Activated CD4-positive, alpha-beta T cell treated with anti-CD3 and anti-CD28 coated beads for 24 hours (primary cell): ENCODE results near the gene SLF2.
A peak's percentile ranks its signal among the peaks of the same experiment; 100 is the strongest.
"Not testable (repeated sequence)": the region's sequence is repeated elsewhere in the genome, so short reads cannot be mapped to it uniquely, and the experiment has no call there.

ENCODE experiments used
- DNase-seq, 2 donors: peaks; one replicate each; pipeline ENCODE4 v3.0.0-alpha.2; 2020; ENCODE audit warnings: low read depth in 2 of 2

SLF2 gene

DNA sequence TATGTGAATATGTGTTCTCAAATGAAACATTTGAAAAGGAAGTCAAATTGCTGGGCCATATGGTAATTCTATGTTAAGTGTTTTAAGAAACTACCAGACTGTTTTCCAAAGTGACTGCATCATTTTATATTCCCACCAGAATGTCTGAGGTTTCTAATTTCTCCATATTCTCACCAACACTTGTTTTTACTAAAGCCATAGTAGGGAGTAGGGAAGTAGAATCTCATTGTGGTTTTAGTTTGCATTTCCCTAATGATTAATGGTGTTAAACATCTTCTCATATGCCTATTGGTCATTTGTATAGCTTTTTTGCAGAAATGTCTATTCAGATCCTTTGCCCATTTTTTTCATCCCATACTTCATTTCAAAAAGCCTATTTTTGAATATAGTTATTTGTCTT lies 47.5 kb downstream of the SLF2 start:
- no peak for DNase-seq

DNA sequence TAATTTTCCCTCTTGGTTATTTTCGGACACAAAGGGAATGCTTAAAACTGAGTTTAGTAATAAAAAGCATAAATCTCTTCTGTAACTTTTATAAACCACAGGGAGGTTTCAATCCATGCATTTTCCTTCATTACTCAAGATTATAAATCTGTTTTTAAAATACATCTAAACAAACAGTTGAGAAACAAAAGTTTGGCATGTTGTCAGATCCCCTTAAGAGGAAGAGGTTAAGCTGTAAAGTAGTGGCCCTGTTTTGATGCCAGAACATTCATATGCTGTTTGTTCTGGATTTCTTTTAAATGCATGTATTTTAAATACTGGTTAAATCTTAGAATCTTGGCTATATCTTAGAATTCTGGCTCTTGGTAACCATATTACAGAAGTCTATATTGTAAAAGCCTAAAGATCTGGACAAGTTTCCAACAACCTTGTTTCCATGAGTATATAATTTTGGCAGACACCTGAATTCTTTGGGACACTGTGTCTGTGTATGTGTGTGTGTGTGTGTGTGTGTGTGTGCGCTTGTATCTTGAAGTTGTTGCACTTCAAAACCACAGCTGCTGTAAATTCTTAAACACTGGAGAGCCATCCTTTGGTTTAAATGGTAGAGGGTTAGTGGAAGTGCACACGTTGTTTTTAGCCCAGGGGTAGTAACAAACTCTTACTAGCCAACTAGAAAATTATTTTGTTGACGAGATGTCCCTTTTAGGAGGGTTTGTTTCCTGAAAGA lies 49.8 kb downstream of the SLF2 start:
- no peak for DNase-seq

DNA sequence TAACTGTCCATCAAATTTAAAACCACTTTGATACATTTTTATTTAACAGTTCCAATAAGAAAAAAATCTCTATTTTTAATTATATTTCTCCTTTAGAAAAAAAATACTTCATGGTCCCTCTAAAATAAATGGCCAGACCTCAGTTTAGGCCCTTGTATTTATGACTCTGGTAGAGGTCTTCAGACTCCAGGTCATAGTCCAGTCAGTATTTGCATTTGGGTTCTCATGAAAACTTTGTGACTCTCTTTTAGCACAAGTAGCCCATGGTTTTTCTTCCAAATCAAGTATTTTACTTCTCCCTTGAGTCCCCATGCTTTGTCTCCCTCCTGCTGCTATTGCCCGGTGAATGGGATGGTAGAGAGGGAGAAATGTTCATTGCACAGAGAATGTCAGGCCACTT lies 51.1 kb downstream of the SLF2 start:
- no peak for DNase-seq

DNA sequence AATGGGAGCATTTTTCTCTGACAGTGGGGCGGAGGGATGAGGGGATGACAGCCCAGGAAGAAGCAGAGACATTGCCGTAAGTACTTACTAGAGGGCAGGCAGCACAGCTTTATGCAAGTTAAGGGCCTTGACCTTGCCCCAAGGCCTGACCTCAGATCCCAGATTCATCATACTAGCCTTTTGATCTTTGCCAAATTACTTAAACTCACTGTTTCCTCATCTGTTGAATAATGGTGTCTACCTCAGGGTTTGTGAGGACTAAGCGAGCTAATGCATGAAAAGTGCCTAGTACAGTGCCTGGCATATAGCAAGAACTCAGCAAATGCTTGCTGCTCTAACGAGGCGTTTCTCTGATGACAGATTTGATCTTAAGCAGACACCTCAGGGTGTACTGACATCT lies 53.1 kb downstream of the SLF2 start:
- DNase-seq, result no peak

DNA sequence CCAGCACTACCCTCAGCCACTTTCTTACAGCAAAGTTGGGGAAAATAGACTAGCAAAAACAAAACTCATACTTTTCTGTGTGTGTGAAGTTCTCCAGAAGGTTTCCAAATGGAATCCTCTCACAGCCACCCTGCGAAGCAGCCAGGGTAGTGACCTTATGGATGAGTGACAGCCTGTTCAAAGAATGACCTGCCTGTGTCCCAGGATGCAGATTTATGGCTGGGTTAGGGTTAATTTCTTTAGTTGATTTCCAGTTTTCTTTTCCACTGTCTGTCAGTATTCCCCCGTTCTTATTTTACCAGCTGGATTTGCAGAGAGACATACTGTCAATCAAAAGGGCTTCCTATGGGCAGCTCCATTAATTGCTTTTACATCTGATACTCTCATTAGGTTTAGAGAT lies 54.1 kb downstream of the SLF2 start:
- no peak for DNase-seq

DNA sequence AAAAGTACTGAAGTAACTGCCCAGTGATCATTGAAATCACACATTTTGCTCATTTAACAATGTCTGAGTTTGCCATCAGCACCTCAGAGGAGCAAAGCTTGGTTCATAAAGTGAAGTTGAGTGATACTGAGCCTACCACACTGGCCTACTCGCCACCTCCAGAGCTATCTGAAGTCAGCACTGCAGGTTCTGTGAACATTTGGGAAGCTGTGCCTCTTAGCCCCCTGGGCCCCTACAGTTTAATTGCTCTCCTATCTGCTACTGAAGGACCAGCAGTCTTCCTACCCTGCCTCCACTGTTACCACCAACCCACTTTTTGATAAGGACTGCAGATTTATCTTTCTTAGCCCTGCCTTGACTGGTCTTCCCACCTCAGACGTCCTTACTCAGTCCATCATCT lies 54.6 kb downstream of the SLF2 start:
- no peak for DNase-seq

DNA sequence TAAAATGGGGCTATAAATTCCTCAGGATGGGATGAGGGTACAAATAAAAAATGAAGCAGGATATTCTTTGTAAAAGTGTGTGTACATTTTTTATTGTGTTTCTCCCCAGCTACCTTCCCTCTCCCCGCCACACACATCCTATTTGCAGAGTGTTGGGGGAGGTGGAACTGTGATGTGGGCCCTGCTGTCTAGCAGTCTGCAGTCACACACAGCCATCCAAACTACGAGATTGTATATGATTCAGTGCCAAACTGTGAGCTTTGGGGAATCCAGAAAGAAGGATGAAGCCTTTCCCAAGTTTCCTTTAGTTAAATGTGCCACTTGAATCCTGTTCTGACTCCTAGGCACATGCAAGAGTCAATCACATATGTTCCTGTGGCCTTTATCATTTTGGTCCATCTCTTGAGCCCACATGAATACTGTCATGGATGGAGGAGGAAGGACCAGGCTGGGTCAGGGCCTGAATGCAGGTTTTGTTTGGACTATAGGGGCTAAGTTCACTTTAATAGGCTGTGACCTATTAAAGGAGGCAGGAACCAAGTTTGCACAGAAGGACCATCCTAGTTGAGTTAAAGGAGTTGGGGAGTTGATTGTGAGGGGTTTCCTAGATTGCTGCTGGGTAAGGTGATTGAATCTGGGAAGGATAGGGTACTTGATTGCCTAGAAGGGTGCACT lies 55.4 kb downstream of the SLF2 start:
- no peak for DNase-seq

DNA sequence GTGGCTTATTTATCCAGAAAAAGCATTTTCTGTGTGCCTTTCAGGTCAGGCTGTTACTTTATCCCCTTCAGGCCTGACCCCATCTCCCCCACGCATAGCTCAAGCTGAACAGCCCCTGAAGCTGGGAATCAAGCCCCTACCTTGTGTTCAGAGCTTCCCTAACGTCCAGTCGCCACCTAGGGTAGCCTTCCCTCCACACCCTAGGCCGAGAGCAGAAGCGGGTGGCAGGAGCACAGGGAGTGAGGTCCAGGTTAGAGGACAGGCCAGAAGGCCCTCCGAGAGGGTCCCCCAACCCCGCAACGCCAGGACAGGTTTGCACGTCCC lies 56.1 kb downstream of the SLF2 start:
- DNase-seq, result no peak

DNA sequence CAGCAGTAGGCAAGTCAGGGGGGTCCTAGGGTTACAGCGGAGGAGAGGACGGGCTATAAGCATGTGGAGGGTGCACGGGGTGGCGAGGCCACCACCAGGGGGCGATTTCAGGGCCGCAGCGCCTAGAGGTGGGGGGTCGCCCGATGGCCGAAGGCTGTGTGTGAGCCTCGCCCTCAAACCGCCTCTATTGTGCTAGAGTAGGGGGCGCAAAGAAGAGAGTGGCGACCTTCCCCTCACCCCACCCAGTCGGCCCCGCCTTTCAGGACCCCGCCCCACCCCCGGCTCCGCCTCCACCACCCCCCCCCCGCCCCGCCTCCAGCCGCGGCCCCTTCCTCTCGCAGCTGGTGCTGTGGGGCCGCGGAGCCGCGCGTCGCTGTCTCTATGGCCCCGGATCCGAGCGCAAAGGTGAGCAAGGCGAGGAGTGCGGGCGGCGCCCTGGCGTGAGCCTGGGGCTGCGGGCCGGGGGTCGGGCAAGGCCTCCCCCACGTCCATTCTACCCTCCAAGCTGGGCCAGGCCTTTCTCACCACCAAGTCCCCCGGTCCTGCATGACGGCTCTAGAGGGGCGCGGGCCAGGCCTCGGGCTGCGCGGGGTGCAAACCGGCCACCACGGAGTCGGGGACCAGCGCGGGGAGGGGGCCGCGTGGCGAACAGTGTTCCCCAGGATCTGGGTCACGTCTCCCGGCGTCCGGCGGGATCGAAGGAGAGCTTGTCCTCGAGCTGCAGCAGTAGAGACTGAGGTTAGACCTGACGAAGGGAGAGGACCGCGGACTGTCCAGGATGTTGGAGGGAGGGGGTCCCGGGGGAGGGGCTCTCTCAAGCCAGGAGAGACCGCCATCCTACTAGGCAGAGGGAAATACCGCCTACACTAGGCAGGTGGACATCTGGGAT lies 56.7 kb downstream of the SLF2 start, which contains the start of gene SEMA4G:
Gene SEMA4G, plus strand, starts transcription at position 318 of the 889 bp plus-strand sequence. CDS start 3,409 bp downstream, outside the sequence.
- DNase-seq, result peak in 1 of 2 donors; percentile 22

DNA sequence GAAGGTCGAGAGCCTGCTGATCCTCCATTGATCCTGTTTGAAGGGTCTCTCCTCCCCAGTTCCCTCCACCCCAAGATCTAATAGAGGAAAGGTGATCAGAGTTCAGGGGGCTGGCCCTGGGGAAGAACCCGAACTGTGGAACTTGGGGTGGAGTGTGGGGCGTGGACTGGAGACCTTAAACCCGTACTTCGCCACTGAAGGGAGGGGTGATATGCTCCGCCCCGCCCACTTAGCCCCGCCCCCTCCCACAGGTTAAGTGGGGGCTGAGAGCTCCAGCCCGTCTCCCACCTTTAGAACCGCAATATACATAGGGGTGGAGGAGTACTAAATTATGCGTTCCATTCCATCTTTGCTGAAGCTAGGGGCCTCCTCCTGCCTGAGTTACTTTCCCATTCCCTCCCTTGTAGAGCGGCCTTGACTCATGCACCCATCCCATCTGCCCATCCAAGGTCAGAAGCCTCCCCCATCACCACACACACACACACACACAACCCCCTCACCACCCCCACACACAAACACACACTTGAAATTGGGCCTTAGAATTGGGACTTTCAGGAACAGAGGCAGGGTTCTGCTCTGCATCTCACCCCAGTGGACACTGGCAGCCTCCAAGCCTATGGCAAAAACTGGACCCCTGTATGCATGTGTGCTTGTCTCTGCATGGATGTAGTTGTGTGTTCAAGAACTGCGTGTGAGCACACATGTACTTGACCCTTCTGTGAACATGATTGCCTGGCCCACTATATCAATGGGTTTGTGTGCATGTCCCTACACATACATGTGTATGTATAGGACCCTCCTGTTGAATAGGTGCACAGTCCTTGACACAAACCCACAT lies 57.5 kb downstream of the SLF2 start:
- no peak for DNase-seq

DNA sequence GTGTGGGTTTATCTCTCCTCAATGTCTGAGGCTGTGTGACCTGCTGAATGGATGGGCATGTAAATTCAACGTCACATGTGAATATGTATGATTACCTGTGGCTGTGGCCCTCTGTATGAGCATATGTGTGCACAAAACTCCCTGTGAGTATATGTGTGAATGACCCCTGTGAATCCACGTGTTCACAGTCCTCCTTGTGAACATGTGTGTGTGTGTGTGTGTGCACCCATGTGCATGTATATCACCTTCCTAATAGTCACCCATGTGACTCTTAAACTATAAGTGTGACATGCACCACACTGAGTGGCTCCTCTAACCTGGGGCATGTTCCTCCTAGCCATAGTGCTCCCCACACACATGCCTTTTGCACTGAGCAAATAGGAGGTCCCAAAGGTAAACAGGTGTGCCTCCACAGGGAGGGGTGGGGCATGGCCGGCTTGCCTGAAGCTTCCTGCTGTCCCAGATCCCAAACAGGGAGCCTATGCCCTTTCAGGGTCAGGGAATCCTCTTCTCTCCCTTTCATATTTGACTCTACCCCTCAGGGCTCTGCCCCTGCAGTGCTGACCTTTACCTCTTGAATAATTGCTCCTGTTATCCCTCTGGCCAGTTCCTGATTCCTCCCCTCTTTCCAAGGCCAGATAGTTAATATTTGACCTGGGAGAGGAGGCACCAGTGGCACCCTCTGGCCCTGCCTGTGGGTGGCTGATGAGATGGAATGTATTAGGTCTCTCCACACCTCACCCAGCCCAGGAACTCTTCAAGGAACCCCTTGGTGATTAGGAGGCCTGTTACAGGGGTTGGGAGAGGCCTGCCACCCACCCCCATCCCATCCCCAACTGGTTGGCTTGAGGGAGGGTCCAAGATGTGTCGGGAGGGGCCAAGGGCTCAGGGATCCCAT lies 58.4 kb downstream of the SLF2 start:
- DNase-seq, result no peak

DNA sequence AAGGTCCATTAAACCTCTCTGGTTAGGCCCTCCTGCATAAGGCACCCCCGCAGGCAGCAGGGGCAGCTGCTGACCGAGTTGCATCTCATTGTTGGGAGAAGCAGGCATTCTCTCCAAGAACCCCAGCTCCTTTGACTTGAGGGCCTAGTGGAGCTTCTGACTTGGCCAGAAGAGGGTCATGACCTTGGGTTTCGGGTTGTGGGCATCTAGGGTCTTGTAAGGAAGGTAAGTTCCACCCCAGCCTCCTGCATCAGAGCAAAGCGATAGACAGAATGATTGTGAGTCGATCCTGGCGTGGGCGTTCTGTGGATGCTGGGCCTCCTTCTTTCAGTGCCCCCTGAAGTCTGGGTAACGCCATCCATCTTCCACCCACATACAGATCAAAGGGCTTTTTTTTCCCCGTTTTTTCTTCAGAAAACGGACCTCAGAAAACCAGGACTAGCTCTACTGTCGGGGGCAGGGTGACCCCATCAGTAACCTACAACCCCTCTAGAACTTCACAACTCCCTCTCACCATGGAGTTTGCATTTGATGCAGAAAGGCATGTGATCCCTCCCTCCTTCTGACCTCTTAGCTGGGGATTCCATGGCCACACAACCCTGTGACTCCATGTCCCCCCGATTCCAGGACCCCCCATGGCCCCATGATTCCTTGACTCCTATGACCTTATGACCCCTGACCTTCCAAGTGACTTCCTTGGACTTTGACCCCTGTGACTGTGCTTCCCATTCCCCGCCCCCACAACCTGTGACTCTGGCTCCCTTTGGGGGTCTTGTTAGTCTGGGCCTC lies 59.5 kb downstream of the SLF2 start:
- no peak for DNase-seq

DNA sequence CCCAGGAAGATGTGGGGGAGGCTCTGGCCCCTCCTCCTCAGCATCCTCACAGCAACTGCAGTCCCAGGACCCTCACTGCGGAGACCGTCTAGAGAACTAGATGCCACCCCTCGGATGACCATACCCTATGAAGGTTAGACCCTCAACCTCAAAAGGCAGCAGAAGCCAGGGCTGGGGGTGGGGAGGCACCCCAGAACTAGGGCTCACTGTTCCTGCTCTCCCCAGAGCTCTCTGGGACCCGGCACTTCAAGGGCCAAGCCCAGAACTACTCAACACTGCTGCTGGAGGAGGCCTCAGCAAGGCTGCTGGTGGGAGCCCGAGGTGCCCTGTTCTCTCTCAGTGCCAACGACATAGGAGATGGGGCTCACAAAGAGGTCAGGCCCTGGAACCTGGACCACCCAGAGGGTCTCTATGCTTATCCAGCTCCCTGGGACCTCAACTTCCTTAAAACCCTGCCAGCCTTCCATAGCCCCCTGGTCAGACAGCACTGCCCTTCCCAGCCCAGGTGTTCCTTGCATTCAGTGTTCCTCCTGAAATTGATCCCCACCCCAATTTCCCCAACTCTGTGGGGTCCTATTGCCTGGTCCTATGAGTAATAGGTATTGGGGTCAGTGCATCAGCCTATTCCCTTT lies 60.3 kb downstream of the SLF2 start:
- no peak for DNase-seq

DNA sequence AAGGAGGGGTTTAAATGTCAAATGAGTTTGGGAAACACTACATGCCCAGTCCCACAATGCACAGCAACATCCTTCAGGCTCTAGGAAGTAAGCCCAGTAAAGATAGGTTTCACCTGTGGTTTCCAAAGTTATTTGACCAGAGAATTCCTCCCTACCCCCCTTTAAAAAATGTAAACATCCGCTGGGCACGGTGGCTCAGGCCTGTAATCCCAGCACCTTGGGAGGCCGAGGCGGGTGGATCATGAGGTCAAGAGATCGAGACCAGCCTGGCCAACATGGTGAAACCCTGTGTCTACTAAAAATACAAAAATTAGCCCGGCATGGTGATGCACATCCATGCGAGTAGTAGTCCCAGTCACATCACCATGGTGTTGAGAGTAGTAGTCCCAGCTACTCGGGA lies 62.6 kb downstream of the SLF2 start:
- DNase-seq, result not testable (repeated sequence)

DNA sequence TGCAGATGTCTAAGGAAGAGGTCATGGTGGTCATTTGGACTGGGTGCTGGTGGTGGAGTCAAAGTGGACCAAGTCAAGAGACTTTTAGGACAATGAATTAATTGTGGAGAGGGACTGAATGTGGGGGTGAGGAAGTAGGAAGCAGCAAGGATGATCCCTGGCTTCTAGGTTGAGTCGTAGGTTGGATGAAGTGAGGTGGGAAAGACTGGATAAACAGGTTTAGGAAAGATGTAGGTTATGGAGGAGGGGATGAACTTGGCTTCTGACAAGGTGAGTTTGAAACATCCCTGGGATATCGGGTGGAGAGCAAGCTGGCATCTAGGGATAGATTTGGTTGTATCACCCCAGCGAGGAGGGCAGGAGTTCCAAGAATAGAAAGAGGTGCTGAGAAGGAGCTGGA lies 64.1 kb downstream of the SLF2 start:
- no peak for DNase-seq

DNA sequence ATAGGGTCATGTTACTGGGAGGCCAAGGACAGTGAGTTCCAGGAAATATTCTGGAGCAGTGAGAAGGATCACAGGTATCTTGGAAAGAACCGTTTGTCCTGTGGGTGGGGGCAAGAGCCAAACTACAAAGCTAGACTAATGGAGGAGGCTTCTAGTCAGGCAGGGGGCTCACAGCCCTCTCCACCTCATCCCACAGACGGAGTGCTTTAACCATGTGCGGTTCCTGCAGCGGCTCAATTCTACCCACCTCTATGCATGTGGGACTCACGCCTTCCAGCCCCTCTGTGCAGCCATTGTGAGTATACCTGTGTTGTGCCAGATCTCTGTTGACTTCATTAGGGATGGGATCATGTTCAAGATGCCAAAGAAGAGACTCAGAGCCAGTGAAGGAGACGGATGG lies 64.7 kb downstream of the SLF2 start:
- DNase-seq, result no peak

DNA sequence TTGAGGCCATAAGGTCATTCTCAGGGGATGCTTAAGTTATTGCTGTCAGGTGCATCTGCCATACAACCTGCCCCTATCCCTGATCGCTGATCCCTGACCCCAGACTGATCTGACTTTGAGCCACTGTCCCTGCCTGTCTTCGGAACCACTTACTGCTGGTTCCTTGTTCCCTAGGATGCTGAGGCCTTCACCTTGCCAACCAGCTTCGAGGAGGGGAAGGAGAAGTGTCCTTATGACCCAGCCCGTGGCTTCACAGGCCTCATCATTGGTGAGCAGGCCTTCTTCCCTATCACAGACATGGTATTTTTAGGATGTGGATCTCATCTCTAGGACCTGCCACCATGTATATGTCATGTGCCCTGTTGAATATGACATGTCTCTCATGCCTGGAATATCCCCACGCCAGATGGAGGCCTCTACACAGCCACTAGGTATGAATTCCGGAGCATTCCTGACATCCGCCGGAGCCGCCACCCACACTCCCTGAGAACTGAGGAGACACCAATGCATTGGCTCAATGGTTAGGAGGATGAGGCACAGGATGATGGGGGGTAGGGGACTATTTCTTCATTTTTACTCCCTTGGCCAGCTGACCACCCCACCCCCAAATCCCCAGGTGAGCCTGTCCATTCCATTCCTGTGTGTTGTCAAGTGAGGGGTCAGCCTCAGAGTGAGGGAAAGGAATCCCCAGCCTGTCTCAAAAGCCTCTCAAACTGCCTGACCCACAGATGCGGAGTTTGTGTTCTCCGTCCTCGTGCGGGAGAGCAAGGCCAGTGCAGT lies 65.5 kb downstream of the SLF2 start:
- no peak for DNase-seq

DNA sequence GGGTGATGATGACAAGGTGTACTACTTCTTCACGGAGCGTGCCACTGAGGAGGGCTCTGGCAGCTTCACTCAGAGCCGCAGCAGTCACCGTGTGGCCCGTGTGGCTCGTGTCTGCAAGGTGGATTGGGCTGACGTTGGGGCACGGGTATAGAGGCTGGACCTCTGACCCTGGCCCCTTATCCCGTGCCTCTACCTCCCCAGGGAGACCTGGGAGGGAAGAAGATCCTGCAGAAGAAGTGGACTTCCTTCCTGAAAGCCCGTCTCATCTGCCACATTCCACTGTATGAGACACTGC lies 66.1 kb downstream of the SLF2 start:
- DNase-seq, result no peak

DNA sequence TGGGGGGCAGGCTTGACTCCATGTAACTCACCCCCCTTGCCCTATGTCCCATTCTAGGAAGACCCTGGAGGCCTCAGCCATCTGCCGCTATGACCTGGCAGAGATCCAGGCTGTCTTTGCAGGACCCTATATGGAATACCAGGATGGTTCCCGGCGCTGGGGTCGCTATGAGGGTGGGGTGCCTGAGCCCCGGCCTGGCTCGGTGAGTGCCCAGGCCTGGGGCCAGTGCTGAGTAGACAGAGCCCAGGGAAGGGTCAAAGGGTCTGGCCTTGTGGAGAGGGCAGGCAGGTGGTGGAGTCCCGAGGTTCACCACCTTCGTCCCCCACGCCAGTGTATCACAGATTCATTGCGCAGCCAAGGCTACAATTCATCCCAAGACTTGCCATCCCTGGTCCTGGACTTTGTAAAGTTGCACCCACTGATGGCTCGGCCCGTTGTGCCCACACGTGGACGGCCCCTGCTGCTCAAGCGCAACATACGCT lies 67.1 kb downstream of the SLF2 start:
- DNase-seq, result no peak
